Neuron (in vitro differentiated cells): ENCODE results near the gene P4HA2.

Source experiments
- H2AFZ ChIP-seq: one replicate; pipeline ENCODE4 v1.6.1; 2013; ENCODE audit warnings: low read depth, mild to moderate bottlenecking, inconsistent platforms, low read length, moderate library complexity
- H3K27me3 ChIP-seq: one replicate; pipeline ENCODE4 v1.6.1; 2013; ENCODE audit warnings: low read length; ENCODE audit not compliant: insufficient read depth
- H3K36me3 ChIP-seq: one replicate; pipeline ENCODE4 v1.6.1; 2013; ENCODE audit warnings: low read length; ENCODE audit not compliant: insufficient read depth
- H3K4me1 ChIP-seq: one replicate; pipeline ENCODE4 v1.6.1; 2013; ENCODE audit warnings: low read length; ENCODE audit not compliant: insufficient read depth
- H3K4me3 ChIP-seq: 2 replicates; pipeline ENCODE4 v1.5.1; 2013; ENCODE audit warnings: mild to moderate bottlenecking, low read length, moderate library complexity
- H3K9me3 ChIP-seq: one replicate; pipeline ENCODE4 v1.6.1; 2013; ENCODE audit warnings: low read length

Gene P4HA2

GRCh38 chr5:132268769-132269551, 41.3 kb upstream of the P4HA2 start:
- H3K9me3 ChIP-seq, result no peaks in the 10 kb centered on the region
- H3K4me1 ChIP-seq, result peaks cover 11% of the 10 kb centered on the region
- no peaks in the 10 kb centered on the region for H3K36me3 ChIP-seq
- no peak overlapping the region for H2AFZ ChIP-seq
- peaks cover 9% of the 10 kb centered on the region for H3K27me3 ChIP-seq
- no peak overlapping the region for H3K4me3 ChIP-seq

- Histone ChIP-seq H3K4me3 (no peak overlapping the region), H3K9me3 (no peaks in the 10 kb centered on the region), H3K36me3 (no peaks in the 10 kb centered on the region), H3K27me3 (peaks cover 6% of the 10 kb centered on the region), H2AFZ (no peak overlapping the region), H3K4me1 (peaks cover 11% of the 10 kb centered on the region)
Observed at GRCh38 chr5:132267931-132268768, 40.5 kb upstream of the P4HA2 start.

- Histone ChIP-seq H3K4me1 (peaks cover 11% of the 10 kb centered on the region), H3K36me3 (no peaks in the 10 kb centered on the region)
Observed at GRCh38 chr5:132267166-132267739, 39.6 kb upstream of the P4HA2 start.

GRCh38 chr5:132266836-132267160, 39.1 kb upstream of the P4HA2 start:
- H3K27me3 ChIP-seq, result peaks cover 8% of the 10 kb centered on the region
- H3K4me1 ChIP-seq, result peaks cover 11% of the 10 kb centered on the region
- no peaks in the 10 kb centered on the region for H3K9me3 ChIP-seq
- no peak overlapping the region for H2AFZ ChIP-seq
- no peaks in the 10 kb centered on the region for H3K36me3 ChIP-seq
- no peak overlapping the region for H3K4me3 ChIP-seq

More at GRCh38 chr5:132267166-132267739, 39.6 kb upstream of the P4HA2 start:
- Histone ChIP-seq H3K4me3 (no peak overlapping the region), H3K27me3 (peaks cover 8% of the 10 kb centered on the region), H3K9me3 (no peaks in the 10 kb centered on the region), H2AFZ (no peak overlapping the region)

- Histone ChIP-seq H3K9me3 (no peaks in the 10 kb centered on the region), H3K4me3 (no peak overlapping the region), H3K4me1 (peaks cover 11% of the 10 kb centered on the region), H3K36me3 (no peaks in the 10 kb centered on the region), H3K27me3 (peaks cover 8% of the 10 kb centered on the region), H2AFZ (no peak overlapping the region)
Observed at GRCh38 chr5:132266031-132266835, 38.6 kb upstream of the P4HA2 start.

- no peaks in the 10 kb centered on the region for H3K9me3 ChIP-seq
- H3K27me3 ChIP-seq, result peaks cover 8% of the 10 kb centered on the region
- peaks cover 11% of the 10 kb centered on the region for H3K4me1 ChIP-seq
- H2AFZ ChIP-seq, result no peak overlapping the region
- H3K36me3 ChIP-seq, result no peaks in the 10 kb centered on the region
- H3K4me3 ChIP-seq, result no peak overlapping the region
Observed at GRCh38 chr5:132265336-132266030, 37.8 kb upstream of the P4HA2 start.

GRCh38 chr5:132264546-132265335, 37.1 kb upstream of the P4HA2 start:
- H3K27me3 ChIP-seq, result peaks cover 8% of the 10 kb centered on the region
- H3K4me1 ChIP-seq, result peaks cover 11% of the 10 kb centered on the region
- no peaks in the 10 kb centered on the region for H3K9me3 ChIP-seq
- no peak overlapping the region for H3K4me3 ChIP-seq
- no peaks in the 10 kb centered on the region for H3K36me3 ChIP-seq
- H2AFZ ChIP-seq, result no peak overlapping the region

GRCh38 chr5:132263548-132264261, 36.1 kb upstream of the P4HA2 start:
- Histone ChIP-seq H3K4me3 (no peak overlapping the region), H2AFZ (no peak overlapping the region), H3K4me1 (peaks cover 3% of the 10 kb centered on the region)

GRCh38 chr5:132262882-132263547, 35.4 kb upstream of the P4HA2 start:
- H3K4me1 ChIP-seq, result no peaks in the 10 kb centered on the region
- peaks cover 8% of the 10 kb centered on the region for H3K27me3 ChIP-seq
- no peaks in the 10 kb centered on the region for H3K9me3 ChIP-seq
- no peak overlapping the region for H3K4me3 ChIP-seq
- H3K36me3 ChIP-seq, result no peaks in the 10 kb centered on the region
- no peak overlapping the region for H2AFZ ChIP-seq

More at GRCh38 chr5:132263548-132264261, 36.1 kb upstream of the P4HA2 start:
- Histone ChIP-seq H3K27me3 (peaks cover 8% of the 10 kb centered on the region), H3K9me3 (no peaks in the 10 kb centered on the region), H3K36me3 (no peaks in the 10 kb centered on the region)

GRCh38 chr5:132261881-132262845, 34.5 kb upstream of the P4HA2 start:
- H3K4me1 ChIP-seq, result no peaks in the 10 kb centered on the region

More at GRCh38 chr5:132261881-132262845, 34.5 kb upstream of the P4HA2 start:
- no peak overlapping the region for H2AFZ ChIP-seq
- no peak overlapping the region for H3K4me3 ChIP-seq
- no peaks in the 10 kb centered on the region for H3K36me3 ChIP-seq
- no peaks in the 10 kb centered on the region for H3K9me3 ChIP-seq
- peaks cover 8% of the 10 kb centered on the region for H3K27me3 ChIP-seq
